GM10847 (cell line): Measurements from ENCODE around the gene CAMTA1.

Source experiments
- POLR2A ChIP-seq: IDR thresholded peaks from 2 replicates; pipeline ENCODE4 v1.6.1; 2011; ENCODE audit not compliant: insufficient read length; ENCODE audit errors: extremely low read depth

The CAMTA1 gene

DNA sequence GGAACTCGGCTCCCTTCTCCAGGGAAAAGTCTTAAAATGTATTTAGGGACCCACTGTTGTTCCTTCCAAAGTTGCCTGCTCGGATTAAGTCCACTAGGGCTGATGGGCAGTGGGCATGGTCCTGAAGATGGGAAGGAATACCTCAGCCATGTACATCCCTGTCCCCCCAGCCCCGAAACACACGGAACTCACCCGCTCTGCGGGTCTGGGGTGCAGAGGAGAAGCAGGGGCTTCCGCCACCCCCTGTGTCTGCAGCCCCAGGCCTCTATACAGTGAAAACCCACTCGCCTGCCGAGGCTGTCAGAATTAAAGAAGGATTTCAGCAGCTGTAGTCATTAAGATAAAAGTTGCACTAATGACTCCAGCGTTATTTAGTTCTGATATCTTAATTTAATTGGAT lies 773.2 kb downstream of the CAMTA1 start:
- no peak for TF ChIP-seq POLR2A

DNA sequence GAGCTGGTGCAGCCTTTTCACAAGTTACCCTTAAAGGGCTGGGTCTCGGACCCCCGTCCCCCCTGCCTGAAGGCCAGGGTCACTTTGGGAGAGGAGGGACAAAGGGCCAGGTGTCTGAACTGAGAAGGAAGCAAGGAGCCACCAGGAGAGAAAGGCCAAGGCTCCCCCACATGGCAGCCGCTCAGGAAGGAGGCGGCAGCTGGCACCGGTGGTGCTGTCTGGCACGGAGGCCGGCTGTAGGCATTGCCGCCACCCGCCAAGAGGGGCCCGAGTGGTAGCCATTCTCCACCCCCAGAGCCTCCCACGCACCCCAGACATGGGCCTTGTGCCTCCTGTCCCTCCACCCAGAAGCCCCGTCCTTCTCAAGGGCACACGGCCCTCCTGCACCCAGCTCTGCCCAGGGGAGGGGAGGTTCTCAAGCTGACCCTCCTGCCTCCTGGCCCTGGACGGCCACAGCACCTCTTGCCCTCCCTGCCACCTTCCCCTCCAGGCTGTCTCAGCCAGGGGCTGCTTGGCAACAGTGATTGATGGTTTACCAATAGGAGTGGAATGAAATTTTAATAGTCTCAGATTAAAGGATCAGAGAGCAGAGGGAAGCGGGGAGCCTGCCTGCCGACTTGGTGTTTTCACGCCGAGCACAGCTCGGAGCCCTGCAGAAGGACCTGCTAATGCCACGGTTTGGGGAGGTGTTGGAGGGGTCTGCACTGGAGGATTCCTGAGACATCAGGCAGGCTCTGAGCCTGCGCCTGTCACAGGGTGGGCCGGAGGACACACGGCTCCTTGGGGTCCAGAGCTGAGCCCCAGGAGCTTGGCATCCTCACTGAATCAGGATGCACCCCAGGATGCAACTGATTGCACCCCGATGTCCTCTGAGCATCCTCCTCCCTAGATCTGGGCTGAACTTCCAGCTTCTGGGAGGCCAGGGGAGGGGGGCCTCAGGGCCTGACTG lies 773.9 kb downstream of the CAMTA1 start:
- no peak for TF ChIP-seq POLR2A

DNA sequence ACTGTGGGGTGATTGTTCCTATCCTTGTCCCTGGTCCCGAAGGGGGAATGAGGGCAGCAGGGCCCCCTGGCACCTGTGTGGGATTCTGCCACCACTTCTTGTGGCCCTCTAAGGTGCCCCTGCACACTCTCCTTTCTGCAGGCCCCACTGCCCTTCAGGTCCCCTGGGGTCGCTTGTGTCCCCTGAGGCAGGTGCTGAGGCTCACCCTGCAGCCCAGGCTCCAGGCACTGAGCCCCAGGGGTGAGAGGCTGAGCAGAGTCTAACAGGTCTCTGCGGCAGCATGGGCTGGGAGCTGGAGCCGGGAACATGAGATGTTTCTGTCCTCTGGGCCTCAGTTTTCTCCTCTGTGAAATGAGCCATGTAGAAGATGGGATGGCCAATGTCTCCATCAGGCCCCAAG lies 774.9 kb downstream of the CAMTA1 start:
- TF ChIP-seq POLR2A: no peak

DNA sequence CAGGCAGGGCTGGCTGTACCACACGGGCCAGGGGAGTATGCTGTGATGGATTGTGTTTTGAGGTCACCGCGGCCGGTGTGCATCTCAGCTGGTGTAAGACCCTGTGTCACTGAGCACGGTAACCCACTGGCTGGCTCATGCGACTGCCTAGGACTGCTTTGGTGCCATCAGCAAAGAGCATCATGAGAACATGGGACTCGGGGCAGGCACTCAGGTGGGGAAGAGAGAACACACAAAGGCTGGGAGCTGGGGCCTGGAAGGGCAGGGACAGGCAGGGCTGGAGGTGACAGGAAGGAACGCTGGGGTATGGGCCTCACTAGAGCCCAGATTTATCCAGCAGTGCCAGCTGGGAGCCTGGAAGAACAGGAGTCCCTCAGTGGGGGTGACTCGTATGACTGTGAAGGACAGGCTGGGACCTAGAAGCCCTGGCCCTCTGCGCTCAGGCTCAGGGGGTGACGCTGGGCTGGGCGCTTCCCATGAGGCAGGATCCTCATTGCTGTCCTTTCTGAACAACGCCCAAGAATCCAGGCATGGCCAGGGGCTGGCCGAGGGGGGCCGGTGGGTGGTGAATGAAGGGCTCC lies 775.4 kb downstream of the CAMTA1 start:
- no peak for TF ChIP-seq POLR2A

DNA sequence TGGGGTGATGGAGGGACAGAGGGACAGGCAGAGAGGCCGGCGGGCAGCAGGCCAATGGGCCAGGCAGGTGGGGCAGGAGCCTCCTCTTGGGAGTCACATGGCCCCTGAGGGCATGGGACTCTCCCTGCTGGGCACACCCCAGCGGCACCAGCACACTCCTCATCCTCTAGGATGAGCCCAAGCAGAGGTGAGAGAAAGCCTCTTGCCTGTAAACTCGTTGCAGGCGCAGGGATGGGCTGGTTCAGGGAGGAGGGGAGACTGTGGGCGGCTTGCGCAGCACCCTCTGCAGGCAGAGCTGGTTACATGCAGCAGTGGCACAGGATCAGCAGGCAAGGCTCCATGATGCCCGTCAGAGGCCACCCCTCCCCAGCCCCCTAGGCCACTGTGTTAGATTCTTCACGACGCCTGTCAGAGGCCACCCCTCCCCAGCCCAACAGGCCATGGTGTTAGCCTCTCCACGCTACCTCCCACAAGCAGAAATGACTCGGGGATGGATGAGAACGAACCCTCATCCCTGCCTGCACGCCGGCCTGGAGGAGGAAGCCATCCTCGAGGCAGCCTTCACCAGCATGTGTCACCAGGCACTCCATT lies 776.2 kb downstream of the CAMTA1 start:
- no peak for TF ChIP-seq POLR2A

DNA sequence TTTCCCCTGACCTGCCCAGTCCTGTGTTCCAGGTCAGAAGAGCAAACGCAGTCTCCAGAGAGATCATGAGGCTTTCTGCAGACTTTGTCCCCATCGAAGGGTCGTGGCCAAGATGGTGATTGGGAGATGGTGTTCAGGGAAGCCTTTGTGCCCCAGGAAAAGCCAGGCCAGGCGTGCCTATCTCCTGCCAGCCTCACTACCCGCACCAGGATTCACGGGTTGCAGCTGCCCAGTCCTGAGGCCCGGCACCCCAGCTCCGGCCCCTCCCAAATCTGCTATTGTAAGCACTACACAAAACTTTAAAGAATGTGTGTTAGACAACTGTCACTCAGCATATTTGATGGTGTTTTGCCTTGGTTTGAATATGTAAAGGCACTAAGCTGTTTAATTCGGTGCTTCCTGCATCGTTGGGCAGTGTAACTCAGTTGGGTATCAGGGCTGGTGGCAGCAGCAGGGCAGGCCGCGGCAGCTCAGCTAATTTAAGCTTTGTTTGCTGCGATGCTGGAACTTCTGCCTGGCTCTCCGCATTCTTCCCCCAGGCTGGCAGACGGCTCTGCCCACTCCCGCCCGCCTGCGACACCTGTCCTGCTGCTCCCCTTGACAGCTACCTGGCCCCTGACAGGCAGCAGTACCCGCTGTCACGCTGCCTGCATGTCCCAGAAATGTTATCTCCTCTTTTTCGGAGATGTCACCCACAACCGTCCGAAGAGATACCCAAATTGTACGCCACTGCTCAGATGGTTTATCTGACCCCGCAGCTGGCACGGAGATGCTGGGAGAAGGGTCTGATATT lies 776.9 kb downstream of the CAMTA1 start:
- TF ChIP-seq POLR2A: no peak

DNA sequence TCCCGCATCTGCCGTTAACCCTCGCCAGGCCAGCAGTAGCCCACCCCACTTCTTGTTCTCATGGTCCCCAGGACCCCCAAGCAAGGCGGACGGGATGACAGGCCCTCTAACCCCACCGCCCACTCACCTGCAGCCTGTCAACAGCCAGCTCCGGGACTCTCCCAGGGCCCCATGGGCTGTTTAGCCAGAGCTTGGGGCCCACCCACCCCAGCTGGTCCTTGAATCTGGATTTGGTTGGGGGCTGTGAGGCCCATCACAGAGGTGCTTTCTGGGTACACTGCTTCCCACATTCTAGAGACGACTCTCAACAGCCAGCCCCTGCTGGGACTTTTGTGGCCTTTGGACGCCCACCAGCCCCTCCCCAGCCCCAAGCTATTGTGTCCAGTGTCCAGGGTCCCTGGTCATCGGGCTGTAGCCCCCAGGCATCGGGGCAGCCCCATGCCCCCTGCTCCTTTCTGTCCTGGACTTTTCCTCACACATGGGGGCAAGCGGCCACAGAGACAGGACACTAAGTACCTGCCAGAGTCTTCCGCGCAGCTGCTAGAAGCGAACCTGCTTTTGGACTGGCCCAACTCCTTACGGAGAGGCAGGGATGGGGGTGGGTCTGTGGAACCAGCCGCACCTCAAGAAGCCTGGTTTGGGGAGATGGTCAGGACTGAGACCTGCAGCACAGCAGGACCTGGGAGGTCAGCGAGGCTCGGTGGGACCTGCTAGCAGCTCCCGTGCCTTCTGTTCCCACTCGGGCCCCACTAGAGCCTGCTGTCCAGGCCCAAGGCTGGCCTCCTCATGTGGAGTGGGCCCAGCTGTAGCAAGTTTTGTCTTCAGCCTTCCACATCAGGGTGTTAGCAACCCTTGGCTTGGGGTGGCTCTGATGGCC lies 777.7 kb downstream of the CAMTA1 start:
- TF ChIP-seq POLR2A: no peak

DNA sequence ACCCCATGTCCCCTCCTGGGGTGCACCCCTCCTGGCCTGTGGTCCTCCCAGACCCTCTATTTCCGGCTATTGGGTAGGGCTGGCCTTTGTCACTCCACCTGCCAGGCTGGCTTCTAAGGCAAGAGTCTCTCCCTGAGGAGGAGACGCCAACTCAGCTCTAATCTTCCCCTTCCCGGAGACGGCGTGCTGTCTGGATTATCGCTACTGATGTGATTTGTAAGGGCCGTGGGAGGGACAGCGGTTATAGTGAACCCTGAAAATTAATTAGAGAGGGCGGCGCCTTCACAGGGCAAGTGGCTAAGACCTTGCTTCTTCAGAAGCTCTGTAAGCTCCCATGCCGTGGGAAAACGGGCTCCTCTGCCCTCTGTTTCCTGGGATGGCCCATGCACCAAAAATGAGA lies 778.9 kb downstream of the CAMTA1 start:
- TF ChIP-seq POLR2A: no peak

GRCh38 chr1:7565099-7565750 lies 780.0 kb downstream of the CAMTA1 start:
- no peak for TF ChIP-seq POLR2A

DNA sequence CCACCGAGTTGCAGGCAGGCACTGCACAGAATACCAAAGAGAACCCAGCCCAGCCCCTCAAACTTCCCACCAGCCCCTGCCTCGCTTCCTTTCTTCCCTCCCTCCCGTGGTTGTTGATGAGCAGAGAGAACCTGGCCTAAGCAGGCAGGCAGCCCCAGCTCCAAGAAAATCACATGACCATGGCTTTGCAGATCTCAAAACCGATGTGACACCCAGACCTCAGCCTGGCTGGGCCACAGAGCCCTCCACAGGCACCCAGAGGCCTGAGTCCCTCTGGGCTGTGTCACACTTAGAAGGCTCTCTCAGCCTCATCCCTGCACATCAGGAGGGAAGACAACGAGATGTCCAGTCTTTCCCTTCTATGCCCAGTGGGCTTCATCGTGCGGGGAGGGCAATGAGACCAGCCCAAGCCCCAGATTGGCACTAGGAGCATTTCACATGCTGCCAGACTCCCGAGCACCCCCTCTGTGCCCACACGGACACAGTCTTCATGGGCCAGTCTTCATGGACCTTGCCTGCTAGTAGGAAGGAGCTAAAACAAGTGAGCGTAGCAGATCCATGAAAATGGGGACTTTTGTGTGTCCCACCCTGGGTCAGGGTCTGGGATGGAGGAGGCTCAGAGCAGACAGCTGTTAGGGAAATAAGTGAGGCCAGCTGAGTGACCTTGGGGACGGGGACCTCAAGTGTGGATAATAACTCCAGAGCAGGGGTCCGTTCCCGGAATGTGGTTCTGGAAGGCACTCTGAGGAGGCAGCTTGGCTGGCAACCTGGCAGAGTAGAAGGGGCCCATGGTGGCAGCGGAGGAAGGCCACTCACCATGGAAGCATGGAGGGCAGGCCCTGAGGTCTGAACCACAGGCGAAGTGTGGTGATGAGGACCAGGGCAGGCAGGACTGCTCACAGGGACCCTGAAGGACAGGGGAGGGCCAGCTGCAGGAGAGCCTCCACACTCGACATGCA lies 781.4 kb downstream of the CAMTA1 start:
- no peak for TF ChIP-seq POLR2A

GRCh38 chr1:7567376-7567775 lies 782.1 kb downstream of the CAMTA1 start:
- no peak for TF ChIP-seq POLR2A

DNA sequence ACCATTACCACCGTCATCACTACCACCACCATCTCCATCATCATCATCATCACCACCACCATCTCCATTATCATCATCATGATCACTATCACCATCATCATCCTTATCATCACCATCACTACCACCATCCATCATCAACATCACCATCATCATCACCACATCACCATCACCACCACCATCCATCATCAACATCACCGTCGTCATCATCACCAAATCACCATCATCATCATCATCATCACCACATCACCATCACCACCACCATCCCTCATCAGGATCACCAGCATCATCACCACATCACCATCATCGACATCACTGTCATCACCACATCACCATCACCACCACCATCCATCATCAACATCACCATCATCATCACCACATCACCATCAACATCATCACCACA lies 782.8 kb downstream of the CAMTA1 start:
- no peak for TF ChIP-seq POLR2A
